Thyroid gland (tissue), 4 donors: ENCODE measurements around the gene CCDC97.

Experiments
- CTCF ChIP-seq, 6 experiments: fragments of 200-600 bp in 3 of 6; fragments of 450-650 bp in 3 of 6; sonication (generic) in 3 of 6; IDR thresholded peaks; one replicate each; pipeline ENCODE4 v1.5.1; 2016 to 2019; ENCODE audit warnings: antibody characterized with exemption in 6 of 6, mild to moderate bottlenecking in 2 of 6, inconsistent platforms in 1 of 6, moderate library complexity in 1 of 6
- POLR2A ChIP-seq, 2 donors: fragments of 450-650 bp; IDR thresholded peaks; one replicate each; pipeline ENCODE4 v1.6.1; 2017; ENCODE audit warnings: antibody characterized with exemption in 2 of 2, mild to moderate bottlenecking in 2 of 2, moderate library complexity in 1 of 2

GRCh38 chr19:41305927-41306793 is 3.8 kb upstream of the CCDC97 start:
- TF ChIP-seq CTCF (IDR thresholded peaks at IDR 0.05) (no peak), POLR2A (IDR thresholded peaks at IDR 0.05) (no peak)
